Endodermal cell (in vitro differentiated cells): ENCODE measurements around the gene SFR1. TPM values are rescaled to one million over a fixed set of nuclear protein-coding genes. Genes with fewer than 3 reads are reported as not detected.

Source experiments
- DNase-seq: peaks from one replicate; pipeline ENCODE4 v3.0.0-alpha.2; 2017
- H3K27ac ChIP-seq: 2 replicates; pipeline ENCODE4 v1.5.1; 2013; ENCODE audit warnings: mild to moderate bottlenecking, low read depth, low read length, moderate library complexity
- H3K27me3 ChIP-seq: 2 replicates; pipeline ENCODE4 v1.6.1; 2013; ENCODE audit warnings: mild to moderate bottlenecking, low read length, moderate library complexity; ENCODE audit not compliant: insufficient read depth, control insufficient read depth, poor library complexity, severe bottlenecking
- H3K36me3 ChIP-seq: 2 replicates; pipeline ENCODE4 v1.7.0; 2013; ENCODE audit warnings: mild to moderate bottlenecking, low read length, moderate library complexity; ENCODE audit not compliant: control insufficient read depth, insufficient read depth
- H3K4me1 ChIP-seq: one replicate; pipeline ENCODE4 v1.7.0; 2013; ENCODE audit warnings: low read length; ENCODE audit not compliant: control insufficient read depth, insufficient read depth
- H3K4me3 ChIP-seq: 2 replicates; pipeline ENCODE4 v1.5.1; 2013; ENCODE audit warnings: mild to moderate bottlenecking, low read length, moderate library complexity
- H3K9ac ChIP-seq: 2 replicates; pipeline ENCODE4 v1.6.1; 2013; ENCODE audit warnings: mild to moderate bottlenecking, low read length, moderate library complexity; ENCODE audit not compliant: poor library complexity, severe bottlenecking; ENCODE audit errors: extremely low read depth
- H3K9me3 ChIP-seq: 2 replicates; pipeline ENCODE4 v1.6.1; 2013; ENCODE audit warnings: mild to moderate bottlenecking, low read length, moderate library complexity; ENCODE audit not compliant: control insufficient read depth
- H3K27ac Mint-ChIP-seq: 2 replicates; pipeline ENCODE4 v1.8.0; 2020; ENCODE audit warnings: mixed read lengths
- H3K27me3 Mint-ChIP-seq: 2 replicates; pipeline ENCODE4 v1.8.0; 2021; ENCODE audit warnings: mild to moderate bottlenecking, mixed read lengths; ENCODE audit not compliant: insufficient read depth
- H3K36me3 Mint-ChIP-seq: 2 replicates; pipeline ENCODE4 v1.8.0; 2020; ENCODE audit warnings: low read depth, mixed read lengths
- H3K4me1 Mint-ChIP-seq: 2 replicates; pipeline ENCODE4 v1.8.0; 2020; ENCODE audit warnings: mixed read lengths
- H3K4me3 Mint-ChIP-seq: 2 replicates; pipeline ENCODE4 v1.8.0; 2020; ENCODE audit warnings: mild to moderate bottlenecking, moderate library complexity, mixed read lengths
- H3K9me3 Mint-ChIP-seq: 2 replicates; pipeline ENCODE4 v1.8.0; 2020; ENCODE audit warnings: mild to moderate bottlenecking, mixed read lengths
- CTCF ChIP-seq: fragments of 200-600 bp; sonication (generic); conservative IDR thresholded peaks from 2 replicates; pipeline ENCODE4 v1.5.0; 2021; ENCODE audit warnings: antibody characterized with exemption, mild to moderate bottlenecking
- WGBS, 2 experiments: methylation state at CpG; one replicate each; pipeline versions ENCODE4 v1.1.5 to v1.1.7; 2013; ENCODE audit warnings: missing lambda C conversion rate in 2 of 2, mixed read lengths in 1 of 2; ENCODE audit not compliant: insufficient coverage in 1 of 2, insufficient read length in 1 of 2; 5-methylcytosine and 5-hydroxymethylcytosine counted together
- total RNA-seq, 2 donors: library from RNA; stranded (reverse); fragmentation: NEBNext Ultra II Directional in 1 of 2; extraction: Animal tissue kit (Norgen Biotek cat#: 25700) in 1 of 2; gene quantifications; 2 replicates in 1 of 2; 3 replicates in 1 of 2; pipeline ENCODE4 v1.2.1, GENCODE V29; 2021

Gene SFR1
- total RNA-seq, 2 donors from 2014 or later: 9.2 to 12.0 TPM

- Histone ChIP-seq H3K27ac (no peak overlapping the region), H3K9ac (no peak overlapping the region), H3K4me3 (no peak overlapping the region), H3K9me3 (no peaks in the 10 kb centered on the region), H3K4me1 (no peaks in the 10 kb centered on the region), H3K27me3 (no peaks in the 10 kb centered on the region), H3K36me3 (no peaks in the 10 kb centered on the region)
- Mint-ChIP-seq H3K27ac (no peak overlapping the region), H3K27me3 (peaks cover 4% of the 10 kb centered on the region), H3K4me3 (no peak overlapping the region), H3K4me1 (peaks cover 15% of the 10 kb centered on the region), H3K36me3 (no peaks in the 10 kb centered on the region), H3K9me3 (no peaks in the 10 kb centered on the region)
- peak; percentile 36 for DNase-seq
- 88 to 100% methylated on average over 5 to 6 of the region's 6 CpGs for WGBS, 2 experiments
- no peak for TF ChIP-seq CTCF
Observed at GRCh38 chr10:104074505-104074904, 47.5 kb upstream of the SFR1 start.

GRCh38 chr10:104076743-104077160 lies 45.2 kb upstream of the SFR1 start:
- Mint-ChIP-seq H3K9me3 (no peaks in the 10 kb centered on the region), H3K36me3 (no peaks in the 10 kb centered on the region), H3K27ac (no peak overlapping the region), H3K4me3 (no peak overlapping the region), H3K27me3 (peaks cover 3% of the 10 kb centered on the region), H3K4me1 (peaks cover 14% of the 10 kb centered on the region)
- peak; percentile 68 for DNase-seq
- no peak overlapping the region for H3K4me3 ChIP-seq
- 23 to 28% methylated on average over 2 to 3 of the region's 3 CpGs for WGBS, 2 experiments
- H3K4me1 ChIP-seq: no peaks in the 10 kb centered on the region
- H3K9ac ChIP-seq: no peak overlapping the region
- no peaks in the 10 kb centered on the region for H3K27me3 ChIP-seq
- TF ChIP-seq CTCF: no peak
- H3K9me3 ChIP-seq: no peaks in the 10 kb centered on the region
- H3K36me3 ChIP-seq: no peaks in the 10 kb centered on the region
- peak overlapping the region; percentile 47 for H3K27ac ChIP-seq

- H3K36me3 ChIP-seq: no peaks in the 10 kb centered on the region
- Mint-ChIP-seq H3K4me1 (peaks cover 11% of the 10 kb centered on the region), H3K27ac (no peak overlapping the region), H3K36me3 (no peaks in the 10 kb centered on the region), H3K9me3 (no peaks in the 10 kb centered on the region), H3K27me3 (peaks cover 3% of the 10 kb centered on the region), H3K4me3 (no peak overlapping the region)
- H3K4me3 ChIP-seq: no peak overlapping the region
- H3K27ac ChIP-seq: peak overlapping the region; percentile 47
- peak; percentile 83 for DNase-seq
- no peaks in the 10 kb centered on the region for H3K27me3 ChIP-seq
- no peak for TF ChIP-seq CTCF
- H3K9me3 ChIP-seq: no peaks in the 10 kb centered on the region
- 25 to 41% methylated on average over 2 to 3 of the region's 3 CpGs for WGBS, 2 experiments
- H3K4me1 ChIP-seq: no peaks in the 10 kb centered on the region
- no peak overlapping the region for H3K9ac ChIP-seq
Observed at GRCh38 chr10:104077247-104077646, 44.7 kb upstream of the SFR1 start.
